ENCODE results near the gene MAMDC2.
"Not testable (repeated sequence)": the region's sequence is repeated elsewhere in the genome, so short reads cannot be mapped to it uniquely, and the experiment has no call there.

Gene MAMDC2

GRCh38 chr9:70020217-70020616 is 23.4 kb upstream of the MAMDC2 start:
- no peaks in the 10 kb centered on the region for H3K36me3 Mint-ChIP-seq (ENCODE audit: low read depth)
- peaks cover 4% of the 10 kb centered on the region for H3K27me3 Mint-ChIP-seq
- no peaks in the 10 kb centered on the region for H3K4me1 Mint-ChIP-seq (ENCODE audit: low read depth)
- no peaks in the 10 kb centered on the region for H3K9me3 Mint-ChIP-seq
- H3K4me3 Mint-ChIP-seq = no peak overlapping the region
- no peak overlapping the region for H3K27ac Mint-ChIP-seq

DNA sequence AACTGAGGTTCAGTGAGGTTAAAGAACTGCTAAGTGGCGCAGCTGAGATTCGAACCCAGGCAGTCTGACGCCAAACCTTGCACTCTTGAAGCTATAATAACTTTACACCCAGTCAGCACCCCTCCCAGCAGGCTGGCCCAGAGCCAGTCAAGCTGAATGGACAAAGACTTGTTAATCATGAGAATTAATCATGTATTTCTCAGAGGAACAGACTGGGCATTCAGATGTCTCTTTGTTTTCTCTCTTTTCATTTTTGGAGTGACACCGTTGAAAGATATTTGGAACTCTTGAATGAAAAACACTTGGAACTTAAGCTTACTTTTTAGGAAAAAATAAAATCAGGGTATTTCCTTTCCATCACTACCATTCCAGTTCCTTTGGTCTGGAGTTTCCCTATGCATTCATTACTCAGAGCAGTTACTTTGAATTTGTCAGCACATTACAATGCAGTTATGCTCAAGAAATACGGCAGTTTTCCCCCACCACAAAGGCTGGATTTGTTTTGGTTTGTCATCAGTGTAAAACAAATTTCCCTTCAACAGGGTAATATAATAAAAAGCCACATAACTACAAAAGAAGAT is 22.6 kb upstream of the MAMDC2 start:
- Mint-ChIP-seq H3K4me3 (no peak overlapping the region), H3K4me1 (ENCODE audit: low read depth) (no peaks in the 10 kb centered on the region), H3K9me3 (no peaks in the 10 kb centered on the region), H3K36me3 (ENCODE audit: low read depth) (no peaks in the 10 kb centered on the region), H3K27ac (no peak overlapping the region), H3K27me3 (peaks cover 4% of the 10 kb centered on the region)

DNA sequence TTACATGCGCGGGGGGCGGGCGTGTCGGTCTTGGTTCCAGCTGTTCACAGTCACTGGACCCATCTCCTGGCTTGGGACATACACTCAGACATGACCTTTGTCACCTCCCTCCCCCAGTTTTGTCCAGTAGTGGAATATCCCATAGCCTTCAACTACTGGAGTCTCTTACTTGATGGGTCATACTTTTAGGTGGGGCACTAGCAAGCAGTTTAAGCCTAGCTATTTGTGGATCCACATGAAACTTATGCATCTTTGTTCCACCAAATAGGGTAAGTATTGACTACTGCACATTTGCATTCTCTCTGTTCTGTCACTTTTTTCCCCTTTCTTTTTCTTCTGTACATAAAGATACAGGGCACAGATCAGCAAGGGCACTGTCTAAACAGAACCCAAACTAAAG is 15.4 kb upstream of the MAMDC2 start:
- no peaks in the 10 kb centered on the region for H3K4me1 Mint-ChIP-seq (ENCODE audit: low read depth)
- no peak overlapping the region for H3K4me3 Mint-ChIP-seq
- no peaks in the 10 kb centered on the region for H3K36me3 Mint-ChIP-seq (ENCODE audit: low read depth)
- peaks cover 6% of the 10 kb centered on the region for H3K27me3 Mint-ChIP-seq
- H3K27ac Mint-ChIP-seq = no peak overlapping the region
- no peaks in the 10 kb centered on the region for H3K9me3 Mint-ChIP-seq

DNA sequence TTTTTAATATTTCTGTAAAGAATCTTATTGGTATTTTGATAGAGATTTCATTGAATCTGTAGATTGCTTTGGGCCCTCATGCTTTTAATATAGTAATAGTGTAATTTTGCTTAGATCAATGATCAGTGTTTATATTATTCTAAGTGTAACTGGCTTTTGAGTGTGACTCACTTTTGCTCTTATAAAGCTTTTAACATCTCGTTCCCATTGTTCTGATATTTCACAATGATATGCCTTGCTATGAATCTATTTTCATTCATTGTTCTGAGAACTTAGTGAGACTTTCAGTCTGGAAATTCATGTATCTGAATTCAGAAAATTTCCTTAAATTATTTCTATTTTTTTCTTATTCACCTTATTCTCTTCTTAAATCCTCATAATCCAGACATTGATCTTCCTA is 13.5 kb upstream of the MAMDC2 start:
- peaks cover 6% of the 10 kb centered on the region for H3K27me3 Mint-ChIP-seq
- no peak overlapping the region for H3K4me3 Mint-ChIP-seq
- H3K9me3 Mint-ChIP-seq = no peaks in the 10 kb centered on the region
- no peaks in the 10 kb centered on the region for H3K4me1 Mint-ChIP-seq (ENCODE audit: low read depth)
- H3K36me3 Mint-ChIP-seq (ENCODE audit: low read depth) = no peaks in the 10 kb centered on the region
- no peak overlapping the region for H3K27ac Mint-ChIP-seq

DNA sequence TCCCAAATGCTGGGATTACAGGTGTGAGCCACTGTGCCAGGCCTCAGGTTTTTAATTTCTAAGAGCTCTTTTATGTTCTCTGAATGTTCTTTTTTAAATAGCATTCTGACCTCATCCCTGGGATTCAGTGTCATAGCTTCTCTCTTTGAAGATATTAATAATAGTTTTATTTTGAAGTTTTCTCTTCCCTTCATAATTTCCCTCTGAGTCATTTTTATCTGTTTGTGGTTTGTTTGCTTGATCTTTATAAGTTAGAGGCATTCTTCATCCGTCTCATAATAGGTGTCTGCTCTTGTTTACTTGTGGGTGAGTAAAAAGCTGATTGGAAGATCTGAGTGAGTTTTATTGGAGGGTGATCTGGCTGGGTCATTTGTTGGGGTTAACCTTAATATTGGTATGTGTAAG is 12.5 kb upstream of the MAMDC2 start:
- H3K4me3 Mint-ChIP-seq = no peak overlapping the region
- H3K9me3 Mint-ChIP-seq = no peaks in the 10 kb centered on the region
- peaks cover 6% of the 10 kb centered on the region for H3K27me3 Mint-ChIP-seq
- H3K36me3 Mint-ChIP-seq (ENCODE audit: low read depth) = no peaks in the 10 kb centered on the region
- no peak overlapping the region for H3K27ac Mint-ChIP-seq
- no peaks in the 10 kb centered on the region for H3K4me1 Mint-ChIP-seq (ENCODE audit: low read depth)

DNA sequence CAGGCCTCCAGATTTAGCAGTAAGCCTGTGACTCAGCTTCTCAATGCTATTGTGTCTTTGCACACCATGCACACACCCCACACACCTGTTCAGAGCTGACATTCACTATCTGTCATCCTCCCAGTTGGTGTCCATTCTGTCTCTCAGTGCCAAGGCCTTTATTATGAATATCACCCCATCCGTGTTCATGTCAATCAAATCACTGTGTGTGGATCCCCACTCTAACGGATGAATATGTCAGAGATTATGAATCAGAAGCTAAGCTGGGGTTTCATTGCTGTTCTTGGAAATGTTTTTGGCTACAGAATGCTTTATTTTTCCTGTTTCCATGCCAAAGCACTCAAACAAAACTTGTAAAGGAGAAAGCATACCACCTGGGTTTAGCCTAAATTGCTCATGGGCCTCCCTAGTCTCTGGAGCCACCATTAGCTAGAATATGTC is 9.4 kb upstream of the MAMDC2 start:
- H3K9me3 Mint-ChIP-seq = peaks cover 4% of the 10 kb centered on the region
- no peak overlapping the region for H3K27ac Mint-ChIP-seq
- no peaks in the 10 kb centered on the region for H3K36me3 Mint-ChIP-seq (ENCODE audit: low read depth)
- peaks cover 6% of the 10 kb centered on the region for H3K27me3 Mint-ChIP-seq
- H3K4me3 Mint-ChIP-seq = no peak overlapping the region
- no peaks in the 10 kb centered on the region for H3K4me1 Mint-ChIP-seq (ENCODE audit: low read depth)

GRCh38 chr9:70035691-70036090 is 8.0 kb upstream of the MAMDC2 start:
- no peaks in the 10 kb centered on the region for H3K27me3 Mint-ChIP-seq
- H3K4me1 Mint-ChIP-seq (ENCODE audit: low read depth) = no peaks in the 10 kb centered on the region
- no peak overlapping the region for H3K27ac Mint-ChIP-seq
- no peak overlapping the region for H3K4me3 Mint-ChIP-seq
- H3K36me3 Mint-ChIP-seq (ENCODE audit: low read depth) = no peaks in the 10 kb centered on the region
- peaks cover 4% of the 10 kb centered on the region for H3K9me3 Mint-ChIP-seq

- Mint-ChIP-seq H3K4me3 (no peak overlapping the region), H3K4me1 (ENCODE audit: low read depth) (no peaks in the 10 kb centered on the region), H3K27me3 (peaks cover 3% of the 10 kb centered on the region), H3K9me3 (peaks cover 4% of the 10 kb centered on the region), H3K27ac (no peak overlapping the region), H3K36me3 (ENCODE audit: low read depth) (no peaks in the 10 kb centered on the region)
Measured at GRCh38 chr9:70036641-70037040, 7.0 kb upstream of the MAMDC2 start.

DNA sequence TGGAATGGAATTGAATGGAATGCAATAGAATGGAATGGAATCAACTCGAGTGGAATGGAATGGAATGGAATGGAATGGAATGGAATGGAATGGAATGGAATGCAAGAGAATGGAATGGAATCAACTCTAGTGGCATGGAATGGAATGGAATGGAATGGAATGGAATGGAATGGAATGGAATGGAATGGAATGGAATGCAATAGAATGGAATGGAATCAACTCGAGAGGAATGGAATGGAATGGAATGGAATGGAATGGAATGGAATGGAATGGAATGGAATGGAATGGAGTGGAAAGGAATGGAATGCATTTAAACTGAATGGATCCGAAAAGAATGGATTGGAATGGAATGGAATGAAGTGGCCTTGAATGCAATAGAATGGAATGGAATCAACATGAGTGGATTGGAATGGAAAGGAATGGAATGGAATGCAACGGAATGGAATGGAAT is 5.5 kb upstream of the MAMDC2 start:
- not testable (repeated sequence) for H3K36me3 Mint-ChIP-seq (ENCODE audit: low read depth)

DNA sequence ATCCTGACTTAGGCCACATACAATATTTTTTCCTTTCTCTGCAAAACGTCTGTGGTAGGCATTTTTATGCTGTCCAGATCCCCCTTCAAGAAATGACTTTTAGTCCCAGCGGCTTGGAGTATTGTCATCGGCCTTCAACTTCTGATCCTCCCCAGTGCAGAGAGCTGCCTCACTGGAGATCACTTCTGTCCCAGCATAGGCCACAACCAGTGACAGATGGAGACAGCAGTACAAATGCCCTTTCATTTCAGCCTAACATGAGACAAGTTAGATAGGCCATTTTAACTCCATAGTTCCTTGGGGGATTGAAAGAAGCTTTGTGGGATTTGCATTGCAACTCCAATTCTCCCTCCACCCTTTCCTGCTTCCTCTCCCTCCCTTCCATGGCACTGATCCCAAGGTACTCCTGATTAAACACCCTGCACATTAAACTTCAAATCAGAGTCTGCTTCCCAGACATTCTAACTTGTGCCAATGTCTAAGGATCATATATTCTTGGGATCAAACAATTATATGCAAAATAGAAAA is 3.2 kb upstream of the MAMDC2 start:
- H3K9me3 Mint-ChIP-seq = peaks cover 4% of the 10 kb centered on the region
- no peaks in the 10 kb centered on the region for H3K36me3 Mint-ChIP-seq (ENCODE audit: low read depth)
- H3K4me3 Mint-ChIP-seq = no peak overlapping the region
- H3K27me3 Mint-ChIP-seq = peaks cover 37% of the 10 kb centered on the region
- H3K27ac Mint-ChIP-seq = no peak overlapping the region
- H3K4me1 Mint-ChIP-seq (ENCODE audit: low read depth) = peaks cover 7% of the 10 kb centered on the region

More for the DNA sequence above, 5.5 kb upstream of the MAMDC2 start:
- H3K4me1 Mint-ChIP-seq (ENCODE audit: low read depth); H3K27ac Mint-ChIP-seq; H3K9me3 Mint-ChIP-seq; H3K4me3 Mint-ChIP-seq: not testable (repeated sequence)
- peaks cover 17% of the 10 kb centered on the region for H3K27me3 Mint-ChIP-seq

DNA sequence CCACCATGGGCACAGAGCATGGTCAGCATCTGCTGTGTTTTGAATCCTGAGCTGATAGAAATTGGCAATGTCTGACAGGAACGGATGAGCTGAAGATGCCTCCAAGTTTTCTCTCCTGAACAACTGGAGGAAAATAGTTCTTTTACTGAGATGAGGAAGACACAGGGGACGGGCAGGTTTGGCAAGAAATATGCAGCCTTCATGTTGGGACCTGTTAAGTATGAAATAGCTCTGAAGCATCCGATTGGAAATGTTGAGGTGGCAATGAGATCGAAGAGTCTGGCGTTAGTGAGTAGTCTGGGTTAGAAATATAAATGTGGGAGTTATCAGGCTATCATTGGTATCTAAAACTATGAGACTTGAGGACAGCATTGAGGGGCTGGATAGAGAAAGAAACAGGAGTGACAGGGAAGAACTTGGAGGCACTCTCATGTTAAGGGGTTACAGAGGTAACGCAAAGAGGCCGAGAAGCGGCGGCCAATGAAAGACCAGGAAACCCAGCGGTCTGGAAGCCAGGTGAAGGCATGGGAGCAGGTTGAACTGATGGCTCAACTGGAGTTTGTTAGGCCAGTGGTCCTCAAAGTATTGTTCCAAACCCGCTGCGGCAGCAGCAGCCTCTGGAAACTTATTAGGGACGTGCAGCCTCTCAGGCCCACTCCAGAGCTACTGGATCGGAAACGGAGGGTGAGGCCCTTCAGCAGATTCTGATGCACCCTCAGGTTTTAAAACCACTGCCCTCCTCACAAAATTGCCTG is 1.0 kb upstream of the MAMDC2 start:
- peaks cover 4% of the 10 kb centered on the region for H3K9me3 Mint-ChIP-seq
- peaks cover 7% of the 10 kb centered on the region for H3K4me1 Mint-ChIP-seq (ENCODE audit: low read depth)
- no peaks in the 10 kb centered on the region for H3K36me3 Mint-ChIP-seq (ENCODE audit: low read depth)
- no peak overlapping the region for H3K27ac Mint-ChIP-seq
- peaks cover 47% of the 10 kb centered on the region for H3K27me3 Mint-ChIP-seq
- no peak overlapping the region for H3K4me3 Mint-ChIP-seq

DNA sequence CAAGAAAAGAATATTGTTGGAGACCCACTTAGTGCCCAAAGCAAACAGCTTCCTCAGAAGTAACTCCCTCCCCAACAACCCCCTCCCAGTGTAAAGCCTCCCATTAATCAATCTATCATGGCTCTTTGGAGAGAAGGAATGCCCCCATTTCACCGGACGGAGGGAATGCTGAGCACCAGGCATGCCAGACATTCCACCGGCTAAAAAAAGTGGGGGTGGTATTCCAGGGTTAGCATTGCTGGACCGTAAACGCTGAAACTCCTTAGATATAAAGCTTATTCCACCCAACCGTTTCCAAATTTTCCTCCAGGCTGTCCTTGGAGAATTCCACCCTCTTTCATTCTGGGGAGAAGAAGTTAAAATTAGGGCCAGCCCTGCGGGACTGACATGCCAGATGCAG is 363 bp upstream of the MAMDC2 start:
- Mint-ChIP-seq H3K27ac (no peak overlapping the region), H3K36me3 (ENCODE audit: low read depth) (no peaks in the 10 kb centered on the region), H3K9me3 (peaks cover 1% of the 10 kb centered on the region), H3K27me3 (peaks cover 52% of the 10 kb centered on the region), H3K4me3 (no peak overlapping the region), H3K4me1 (ENCODE audit: low read depth) (peaks cover 7% of the 10 kb centered on the region)

GRCh38 chr9:70044490-70045307 is 1.1 kb downstream of the MAMDC2 start:
- Mint-ChIP-seq H3K36me3 (ENCODE audit: low read depth) (no peaks in the 10 kb centered on the region), H3K9me3 (no peaks in the 10 kb centered on the region), H3K27me3 (peaks cover 60% of the 10 kb centered on the region), H3K27ac (no peak overlapping the region), H3K4me1 (ENCODE audit: low read depth) (peaks cover 7% of the 10 kb centered on the region), H3K4me3 (peak overlapping the region; percentile 63)

DNA sequence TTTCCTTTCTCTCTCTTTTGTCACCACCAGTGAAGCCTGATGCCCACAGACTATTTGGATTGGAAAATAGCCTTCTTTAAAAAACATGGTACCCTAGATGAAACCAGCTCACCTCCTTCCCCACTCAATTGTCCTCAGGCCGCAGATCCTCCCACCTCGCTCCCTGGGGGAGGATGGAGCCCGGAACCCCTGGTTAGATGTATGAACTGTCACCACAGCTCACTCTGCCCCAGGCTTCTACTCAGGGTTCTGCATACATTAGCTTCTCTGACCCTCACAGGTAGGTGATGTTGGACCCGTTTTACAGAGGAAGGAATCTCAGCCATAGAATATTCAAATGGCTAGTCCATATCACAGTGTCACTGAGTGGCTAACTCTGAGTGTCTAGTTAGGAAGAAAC is 1.8 kb downstream of the MAMDC2 start:
- Mint-ChIP-seq H3K27me3 (peaks cover 67% of the 10 kb centered on the region), H3K27ac (no peak overlapping the region), H3K9me3 (no peaks in the 10 kb centered on the region), H3K36me3 (ENCODE audit: low read depth) (no peaks in the 10 kb centered on the region), H3K4me1 (ENCODE audit: low read depth) (peaks cover 7% of the 10 kb centered on the region), H3K4me3 (no peak overlapping the region)

Measured in stimulated activated naive CD8-positive, alpha-beta T cell treated with anti-CD3 and anti-CD28 coated beads, Interleukin-15, Interleukin-2, amounts not matched to agents 100 ng/mL and 50 ng/mL, for 24 hours (primary cell).